HG03095 (cell line): Measurements from ENCODE around the gene SLC22A16.

Source experiments
- ATAC-seq: cut with Tn5 transposase; IDR thresholded peaks from one replicate; pipeline ENCODE4 v1.9.1; 2021; ENCODE audit warnings: moderate library complexity; ENCODE audit not compliant: unreplicated experiment

SLC22A16 gene

GRCh38 chr6:110408901-110409300 is 67.5 kb downstream of the SLC22A16 start:
- no peak for ATAC-seq

GRCh38 chr6:110404607-110405006 is 71.8 kb downstream of the SLC22A16 start:
- no peak for ATAC-seq

GRCh38 chr6:110401585-110402176 is 74.7 kb downstream of the SLC22A16 start:
- no peak for ATAC-seq

GRCh38 chr6:110400208-110400607 is 76.2 kb downstream of the SLC22A16 start:
- no peak for ATAC-seq

- no peak for ATAC-seq
Observed at GRCh38 chr6:110399219-110400071, 77.0 kb downstream of the SLC22A16 start.

GRCh38 chr6:110398778-110399177 is 77.6 kb downstream of the SLC22A16 start:
- ATAC-seq, result no peak

GRCh38 chr6:110395221-110395620 is 81.2 kb downstream of the SLC22A16 start:
- no peak for ATAC-seq

GRCh38 chr6:110394409-110394808 is 82.0 kb downstream of the SLC22A16 start:
- no peak for ATAC-seq

GRCh38 chr6:110392727-110393126 is 83.7 kb downstream of the SLC22A16 start:
- ATAC-seq, result no peak

GRCh38 chr6:110390404-110390803 is 86.0 kb downstream of the SLC22A16 start:
- ATAC-seq, result no peak

- no peak for ATAC-seq
Observed at GRCh38 chr6:110389689-110390382, 86.6 kb downstream of the SLC22A16 start.

- no peak for ATAC-seq
Observed at GRCh38 chr6:110387986-110388385, 88.4 kb downstream of the SLC22A16 start.

- ATAC-seq, result no peak
Observed at GRCh38 chr6:110385458-110385863, 91.0 kb downstream of the SLC22A16 start.

- no peak for ATAC-seq
Observed at GRCh38 chr6:110378552-110378951, 97.9 kb downstream of the SLC22A16 start.
